Trophoblast cell (in vitro differentiated cells and primary cell): Measurements from ENCODE around the gene ECM2.
A peak's percentile ranks its signal among the peaks of the same experiment; 100 is the strongest.

Source experiments
- DNase-seq, 2 donors: peaks; one replicate each; pipeline ENCODE4 v3.0.0-alpha.2; 2016
- H2AFZ ChIP-seq: 2 replicates; pipeline ENCODE4 v1.6.1; 2013; ENCODE audit warnings: low read length, moderate library complexity, mild to moderate bottlenecking; ENCODE audit not compliant: insufficient read depth, poor library complexity
- H2AK5ac ChIP-seq: 2 replicates; pipeline ENCODE4 v1.6.1; 2013; ENCODE audit warnings: mild to moderate bottlenecking, low read length
- H2BK120ac ChIP-seq: 2 replicates; pipeline ENCODE4 v1.6.1; 2013; ENCODE audit warnings: low read length, mild to moderate bottlenecking, moderate library complexity; ENCODE audit not compliant: insufficient read depth, poor library complexity
- H2BK12ac ChIP-seq: 2 replicates; pipeline ENCODE4 v1.6.1; 2013; ENCODE audit warnings: mild to moderate bottlenecking, low read length, moderate library complexity
- H2BK5ac ChIP-seq: 2 replicates; pipeline ENCODE4 v1.6.1; 2013; ENCODE audit warnings: low read length, low read depth, moderate library complexity, mild to moderate bottlenecking; ENCODE audit not compliant: poor library complexity
- H3K14ac ChIP-seq: 2 replicates; pipeline ENCODE4 v1.6.1; 2013; ENCODE audit warnings: mild to moderate bottlenecking, low read length
- H3K18ac ChIP-seq: 2 replicates; pipeline ENCODE4 v1.6.1; 2013; ENCODE audit warnings: mild to moderate bottlenecking, low read length
- H3K23ac ChIP-seq: 2 replicates; pipeline ENCODE4 v1.6.1; 2013; ENCODE audit warnings: low read length
- H3K27ac ChIP-seq: 2 replicates; pipeline ENCODE4 v1.5.1; 2013; ENCODE audit warnings: low read depth, mild to moderate bottlenecking, inconsistent platforms, low read length, moderate library complexity
- H3K27me3 ChIP-seq: 2 replicates; pipeline ENCODE4 v1.6.1; 2013; ENCODE audit warnings: inconsistent platforms, mild to moderate bottlenecking, low read length, moderate library complexity; ENCODE audit not compliant: insufficient read depth
- H3K36me3 ChIP-seq, 2 experiments: 1 replicate in 1 of 2; 2 replicates in 1 of 2; pipeline ENCODE4 v1.6.1; 2013; ENCODE audit warnings: low read length in 2 of 2, mild to moderate bottlenecking in 2 of 2, moderate library complexity in 1 of 2; ENCODE audit not compliant: insufficient read depth in 2 of 2, control insufficient read depth in 1 of 2
- H3K4ac ChIP-seq: 2 replicates; pipeline ENCODE4 v1.6.1; 2013; ENCODE audit warnings: low read depth, mild to moderate bottlenecking, low read length, moderate library complexity
- H3K4me1 ChIP-seq, 2 experiments: 1 replicate in 1 of 2; 2 replicates in 1 of 2; pipeline ENCODE4 v1.6.1; 2013; ENCODE audit warnings: low read length in 2 of 2, mild to moderate bottlenecking in 2 of 2, moderate library complexity in 1 of 2; ENCODE audit not compliant: insufficient read depth in 2 of 2, control insufficient read depth in 1 of 2
- H3K4me2 ChIP-seq: 2 replicates; pipeline ENCODE4 v1.6.1; 2013; ENCODE audit warnings: inconsistent platforms, mild to moderate bottlenecking, low read length, moderate library complexity
- H3K4me3 ChIP-seq: 2 replicates; pipeline ENCODE4 v1.5.1; 2013; ENCODE audit warnings: mild to moderate bottlenecking, low read depth, low read length, inconsistent platforms
- H3K79me1 ChIP-seq: one replicate; pipeline ENCODE4 v1.6.1; 2013; ENCODE audit warnings: low read length
- H3K79me2 ChIP-seq: 2 replicates; pipeline ENCODE4 v1.6.1; 2013; ENCODE audit warnings: low read length, mild to moderate bottlenecking; ENCODE audit not compliant: control insufficient read depth, insufficient read depth, poor library complexity
- H3K9ac ChIP-seq: 2 replicates; pipeline ENCODE4 v1.6.1; 2013; ENCODE audit warnings: mild to moderate bottlenecking, low read length
- H3K9me3 ChIP-seq: 2 replicates; pipeline ENCODE4 v1.6.1; 2013; ENCODE audit warnings: low read depth, mild to moderate bottlenecking, control low read depth, inconsistent platforms, low read length; ENCODE audit not compliant: insufficient read depth
- H4K12ac ChIP-seq: 2 replicates; pipeline ENCODE4 v1.6.1; 2013; ENCODE audit warnings: low read depth, mild to moderate bottlenecking, low read length, moderate library complexity
- H4K8ac ChIP-seq: 2 replicates; pipeline ENCODE4 v1.6.1; 2013; ENCODE audit warnings: low read depth, mild to moderate bottlenecking, low read length, moderate library complexity
- H4K91ac ChIP-seq: one replicate; pipeline ENCODE4 v1.6.1; 2013; ENCODE audit warnings: low read depth, mild to moderate bottlenecking, low read length, moderate library complexity
- WGBS: extraction: QIAGEN DNeasy Blood & Tissue Kit; methylation state at CpG from one replicate; pipeline ENCODE4 v1.1.7; 2013; ENCODE audit warnings: missing lambda C conversion rate; ENCODE audit not compliant: insufficient read length, insufficient coverage; ENCODE audit errors: extremely low coverage; 5-methylcytosine and 5-hydroxymethylcytosine counted together

Gene ECM2

DNA sequence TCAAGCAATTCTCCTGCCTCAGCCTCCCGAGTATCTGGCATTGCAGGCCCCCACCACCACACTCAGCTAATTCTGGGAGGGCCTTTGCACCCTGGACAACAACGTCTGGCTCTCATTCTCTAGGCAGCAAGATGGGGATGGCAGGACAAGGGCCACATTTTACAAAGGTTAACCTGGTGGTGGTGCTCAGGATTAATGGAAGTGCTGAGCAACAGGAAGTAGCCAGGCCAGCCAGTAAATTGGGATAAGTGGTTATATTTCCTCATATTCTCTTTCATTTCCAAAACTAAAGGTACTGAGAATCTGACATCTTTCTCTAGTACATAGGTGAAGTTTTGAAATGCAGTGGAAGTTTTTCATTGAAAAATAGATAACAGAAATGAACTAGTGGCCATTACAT, 28.8 kb downstream of the ECM2 start:
- Histone ChIP-seq H3K4me2 (no peak overlapping the region), H3K9ac (no peak overlapping the region), H3K36me3 (no peaks in the 10 kb centered on the region), H2BK120ac (no peak overlapping the region), H2AK5ac (no peak overlapping the region), H3K27me3 (no peaks in the 10 kb centered on the region), H3K18ac (no peak overlapping the region), H3K14ac (no peak overlapping the region), H4K91ac (no peak overlapping the region), H4K8ac (no peak overlapping the region), H3K9me3 (no peaks in the 10 kb centered on the region), H3K23ac (no peak overlapping the region), H3K79me1 (no peaks in the 10 kb centered on the region), H3K27ac (no peak overlapping the region), H3K4me3 (no peak overlapping the region), H3K4ac (no peak overlapping the region), H3K79me2 (no peaks in the 10 kb centered on the region), H4K12ac (no peak overlapping the region), H2BK12ac (no peak overlapping the region), H2AFZ (no peak overlapping the region), H2BK5ac (no peak overlapping the region), H3K4me1 (peaks cover 2 to 11% of the 10 kb centered on the region in 2 experiments)
- no peak for DNase-seq
- no CpG with 5 or more reads among the region's 2 CpGs for WGBS

DNA sequence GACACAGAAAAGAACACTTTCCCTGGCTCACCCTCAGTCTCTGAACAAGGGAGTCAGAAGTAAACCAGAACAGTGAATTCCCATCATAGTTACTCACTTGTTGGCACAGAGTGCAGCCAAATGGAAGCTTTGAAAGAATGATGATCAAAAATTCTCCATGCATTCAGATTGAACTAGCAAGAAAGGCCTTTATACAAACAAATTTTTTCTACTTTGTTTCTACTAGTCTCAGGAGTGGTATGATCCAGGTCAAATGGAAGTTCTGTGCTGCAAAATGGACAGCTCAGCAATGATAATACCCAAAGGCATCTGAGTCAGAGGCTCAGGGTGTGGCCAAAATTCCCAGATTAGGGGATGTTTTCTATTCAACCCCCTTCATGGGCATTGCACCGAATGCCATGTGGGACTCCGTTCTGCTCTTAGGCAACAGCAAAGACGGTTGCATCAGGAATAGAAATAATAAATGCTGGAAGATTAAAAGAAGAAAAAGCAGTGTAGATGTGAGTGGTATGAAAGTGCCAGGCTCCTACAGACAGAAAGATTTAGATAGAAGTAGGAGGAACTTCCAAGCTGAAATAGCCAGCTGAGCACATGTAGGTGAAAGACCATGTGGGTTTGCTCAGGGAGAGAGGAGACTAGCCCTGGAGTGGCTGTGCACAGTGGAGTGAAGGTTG, 29.5 kb downstream of the ECM2 start:
- peaks cover 8 to 18% of the 10 kb centered on the region in 2 experiments for H3K4me1 ChIP-seq
- no peak overlapping the region for H2AK5ac ChIP-seq
- no peak overlapping the region for H4K8ac ChIP-seq
- no peak overlapping the region for H2AFZ ChIP-seq
- H4K91ac ChIP-seq, result no peak overlapping the region
- no peak overlapping the region for H2BK120ac ChIP-seq
- DNase-seq, result peak; percentile 73 to 86
- no peaks in the 10 kb centered on the region for H3K9me3 ChIP-seq
- no CpG with 5 or more reads among the region's 3 CpGs for WGBS
- H3K27ac ChIP-seq, result no peak overlapping the region
- H3K18ac ChIP-seq, result no peak overlapping the region
- no peak overlapping the region for H3K14ac ChIP-seq
- H2BK5ac ChIP-seq, result no peak overlapping the region
- no peaks in the 10 kb centered on the region for H3K27me3 ChIP-seq
- H3K9ac ChIP-seq, result no peak overlapping the region
- no peak overlapping the region for H3K23ac ChIP-seq
- no peak overlapping the region for H4K12ac ChIP-seq
- no peak overlapping the region for H2BK12ac ChIP-seq
- no peak overlapping the region for H3K4ac ChIP-seq
- H3K79me1 ChIP-seq, result no peaks in the 10 kb centered on the region
- H3K36me3 ChIP-seq, result no peaks in the 10 kb centered on the region
- no peaks in the 10 kb centered on the region for H3K79me2 ChIP-seq
- H3K4me2 ChIP-seq, result no peak overlapping the region
- no peak overlapping the region for H3K4me3 ChIP-seq

GRCh38 chr9:92504881-92505280, 30.9 kb downstream of the ECM2 start:
- Histone ChIP-seq H3K14ac (no peak overlapping the region), H3K79me1 (no peaks in the 10 kb centered on the region), H3K18ac (no peak overlapping the region), H2BK12ac (no peak overlapping the region), H2BK120ac (no peak overlapping the region), H3K27ac (no peak overlapping the region), H4K91ac (no peak overlapping the region), H3K4me3 (no peak overlapping the region), H3K9ac (no peak overlapping the region), H2BK5ac (no peak overlapping the region), H2AFZ (no peak overlapping the region), H4K12ac (no peak overlapping the region), H3K27me3 (no peaks in the 10 kb centered on the region), H4K8ac (no peak overlapping the region), H3K9me3 (peaks cover 1% of the 10 kb centered on the region), H3K23ac (no peak overlapping the region), H3K79me2 (no peaks in the 10 kb centered on the region), H3K4ac (no peak overlapping the region), H3K36me3 (no peaks in the 10 kb centered on the region), H3K4me1 (peaks cover 9 to 18% of the 10 kb centered on the region in 2 experiments), H3K4me2 (no peak overlapping the region), H2AK5ac (no peak overlapping the region)
- DNase-seq, result no peak
- WGBS, result no CpG with 5 or more reads among the region's 2 CpGs

- Histone ChIP-seq H3K14ac (no peak overlapping the region), H2BK5ac (no peak overlapping the region), H3K27me3 (no peaks in the 10 kb centered on the region), H3K79me1 (no peaks in the 10 kb centered on the region), H3K36me3 (no peaks in the 10 kb centered on the region), H4K12ac (no peak overlapping the region), H4K91ac (no peak overlapping the region), H2BK12ac (no peak overlapping the region), H3K9me3 (peaks cover 1% of the 10 kb centered on the region), H3K4me2 (no peak overlapping the region), H3K9ac (no peak overlapping the region), H2BK120ac (no peak overlapping the region), H3K79me2 (no peaks in the 10 kb centered on the region), H4K8ac (no peak overlapping the region), H3K27ac (no peak overlapping the region), H2AFZ (no peak overlapping the region), H3K23ac (no peak overlapping the region), H3K4me3 (no peak overlapping the region), H3K4me1 (peaks cover 9 to 18% of the 10 kb centered on the region in 2 experiments), H3K18ac (no peak overlapping the region), H2AK5ac (no peak overlapping the region), H3K4ac (no peak overlapping the region)
- DNase-seq, result no peak
- no CpG with 5 or more reads among the region's 2 CpGs for WGBS
These were observed 32.6 kb downstream of the ECM2 start for GRCh38 chr9:92503156-92503555.
